GM21367 (cell line): Measurements from ENCODE around the gene PHF1.
"Not testable (repeated sequence)": the region's sequence is repeated elsewhere in the genome, so short reads cannot be mapped to it uniquely, and the experiment has no call there.

Experiments used
- ATAC-seq: cut with Tn5 transposase; IDR thresholded peaks from one replicate; pipeline ENCODE4 v1.9.1; 2021; ENCODE audit not compliant: unreplicated experiment

PHF1 gene

GRCh38 chr6:33391278-33391921 lies 19.4 kb upstream of the PHF1 start, which contains the start of gene KIFC1:
Gene KIFC1, plus strand, starts transcription at chr6:33391823. Its CDS starts 163 bp downstream, at chr6:33391986.
- peak; percentile 78 for ATAC-seq

GRCh38 chr6:33391922-33392594 lies 18.8 kb upstream of the PHF1 start:
- peak; percentile 13 for ATAC-seq

GRCh38 chr6:33392595-33392948 lies 18.2 kb upstream of the PHF1 start:
- ATAC-seq: no peak

- no peak for ATAC-seq
Observed at GRCh38 chr6:33392979-33393378, 17.8 kb upstream of the PHF1 start.

GRCh38 chr6:33397541-33397940 lies 13.3 kb upstream of the PHF1 start:
- ATAC-seq: no peak

- not testable (repeated sequence) for ATAC-seq
Observed at GRCh38 chr6:33398601-33399000, 12.2 kb upstream of the PHF1 start.

GRCh38 chr6:33399881-33400280 lies 10.9 kb upstream of the PHF1 start:
- not testable (repeated sequence) for ATAC-seq

GRCh38 chr6:33404884-33405283 lies 5.9 kb upstream of the PHF1 start:
- no peak for ATAC-seq

- ATAC-seq: no peak
Observed at GRCh38 chr6:33405386-33405940, 5.4 kb upstream of the PHF1 start.

- ATAC-seq: no peak
Observed at GRCh38 chr6:33406126-33406525, 4.7 kb upstream of the PHF1 start.

- ATAC-seq: no peak
Observed at GRCh38 chr6:33407132-33407718, 3.6 kb upstream of the PHF1 start.

GRCh38 chr6:33410050-33410710 lies 634 bp upstream of the PHF1 start:
- peak; percentile 74 for ATAC-seq

GRCh38 chr6:33411632-33412005 lies 805 bp downstream of the PHF1 start:
- no peak for ATAC-seq

- no peak for ATAC-seq
Observed at GRCh38 chr6:33412140-33413009, 1.6 kb downstream of the PHF1 start.

GRCh38 chr6:33413241-33414120 lies 2.7 kb downstream of the PHF1 start:
- no peak for ATAC-seq

- no peak for ATAC-seq
Observed at GRCh38 chr6:33414592-33415271, 3.9 kb downstream of the PHF1 start.

GRCh38 chr6:33415831-33416230 lies 5.0 kb downstream of the PHF1 start:
- ATAC-seq: no peak

GRCh38 chr6:33416386-33417127 lies 5.7 kb downstream of the PHF1 start:
- no peak for ATAC-seq
